ENCODE results near the gene CLIP2.

- no peak for TF ChIP-seq EP300 (conservative IDR thresholded peaks at IDR 0.05; ENCODE audit: poor library complexity, severe bottlenecking)
- no peak for TF ChIP-seq CTCF (IDR thresholded peaks at IDR 0.05; ENCODE audit: poor library complexity, severe bottlenecking)
- no peak for TF ChIP-seq EZH2 (IDR thresholded peaks at IDR 0.05; ENCODE audit: borderline replicate concordance, insufficient read depth, low read length, poor library complexity, severe bottlenecking)
- no peak for TF ChIP-seq POLR2AphosphoS5 (IDR thresholded peaks at IDR 0.05)
- no peak for TF ChIP-seq SMC3 (conservative IDR thresholded peaks at IDR 0.05; ENCODE audit: poor library complexity)
- no peak for TF ChIP-seq RAD21 (conservative IDR thresholded peaks at IDR 0.05)
- no peak for TF ChIP-seq MXI1 (conservative IDR thresholded peaks at IDR 0.05; ENCODE audit: poor library complexity, severe bottlenecking)
- TF ChIP-seq TAF1 (IDR thresholded peaks at IDR 0.05; ENCODE audit: low read depth), result no peak
These were observed 20.0 kb downstream of the CLIP2 start for GRCh38 chr7:74309181-74309580.

All from neural cell (in vitro differentiated cells).